ENCODE data around the gene CCDC92. TPM values are rescaled to one million over a fixed set of nuclear protein-coding genes. Genes with fewer than 3 reads are reported as not detected.

The CCDC92 gene
- total RNA-seq, 1 donor from 2014 or later = 4.8 TPM

DNA sequence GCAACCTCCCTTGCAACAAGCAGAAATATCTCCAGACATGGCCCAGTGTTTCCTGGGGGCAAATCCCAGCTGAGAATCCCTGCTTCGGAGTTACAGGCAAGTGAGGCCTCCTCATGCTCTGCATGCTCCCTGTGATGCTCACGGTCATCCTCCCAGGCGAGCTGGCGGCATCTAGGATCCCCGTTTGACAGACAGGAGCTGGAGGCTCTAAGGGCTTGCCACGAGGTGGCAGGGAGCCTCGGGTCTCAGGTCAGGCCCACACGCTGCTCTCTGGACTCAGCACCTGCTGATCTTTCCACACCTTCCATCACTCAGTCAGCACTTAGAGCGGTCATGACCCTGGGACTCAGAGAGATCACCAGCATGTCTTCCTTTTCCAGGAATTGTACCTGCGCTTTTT lies 79.8 kb downstream of the CCDC92 start:
- Mint-ChIP-seq H3K4me1 (peaks cover 14% of the 10 kb centered on the region), H3K9me3 (no peaks in the 10 kb centered on the region), H3K4me3 (no peak overlapping the region), H3K27ac (no peak overlapping the region), H3K27me3 (ENCODE audit: insufficient read depth, low read depth) (peaks cover 12% of the 10 kb centered on the region), H3K36me3 (no peaks in the 10 kb centered on the region)
- TF ChIP-seq, protein P1, sequence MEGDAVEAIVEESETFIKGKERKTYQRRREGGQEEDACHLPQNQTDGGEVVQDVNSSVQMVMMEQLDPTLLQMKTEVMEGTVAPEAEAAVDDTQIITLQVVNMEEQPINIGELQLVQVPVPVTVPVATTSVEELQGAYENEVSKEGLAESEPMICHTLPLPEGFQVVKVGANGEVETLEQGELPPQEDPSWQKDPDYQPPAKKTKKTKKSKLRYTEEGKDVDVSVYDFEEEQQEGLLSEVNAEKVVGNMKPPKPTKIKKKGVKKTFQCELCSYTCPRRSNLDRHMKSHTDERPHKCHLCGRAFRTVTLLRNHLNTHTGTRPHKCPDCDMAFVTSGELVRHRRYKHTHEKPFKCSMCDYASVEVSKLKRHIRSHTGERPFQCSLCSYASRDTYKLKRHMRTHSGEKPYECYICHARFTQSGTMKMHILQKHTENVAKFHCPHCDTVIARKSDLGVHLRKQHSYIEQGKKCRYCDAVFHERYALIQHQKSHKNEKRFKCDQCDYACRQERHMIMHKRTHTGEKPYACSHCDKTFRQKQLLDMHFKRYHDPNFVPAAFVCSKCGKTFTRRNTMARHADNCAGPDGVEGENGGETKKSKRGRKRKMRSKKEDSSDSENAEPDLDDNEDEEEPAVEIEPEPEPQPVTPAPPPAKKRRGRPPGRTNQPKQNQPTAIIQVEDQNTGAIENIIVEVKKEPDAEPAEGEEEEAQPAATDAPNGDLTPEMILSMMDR (IDR thresholded peaks at IDR 0.05) = no peak
- TF ChIP-seq EZH2phosphoT487 (IDR thresholded peaks at IDR 0.05) = no peak
- no peak for TF ChIP-seq EZH2 (IDR thresholded peaks at IDR 0.05)
- no peaks in the 10 kb centered on the region for H3K79me2 ChIP-seq (ENCODE audit: low read depth)
- H3K4me3 ChIP-seq = no peak overlapping the region
- H3K9me3 ChIP-seq (ENCODE audit: low read depth) = no peaks in the 10 kb centered on the region
- no peak for DNase-seq (ENCODE audit: low spot score)
- peaks cover 24% of the 10 kb centered on the region for H3K27me3 ChIP-seq
- H2AFZ ChIP-seq (replicated peaks) = no peak overlapping the region
- H3K36me3 ChIP-seq = no peaks in the 10 kb centered on the region
- H3K27ac ChIP-seq = no peak overlapping the region
- H3K4me1 ChIP-seq = peaks cover 6% of the 10 kb centered on the region
- no peaks in the 10 kb centered on the region for H3F3A ChIP-seq (ENCODE audit: low read depth)
- no peak overlapping the region for H3K4me2 ChIP-seq
- no peaks in the 10 kb centered on the region for H4K20me1 ChIP-seq (ENCODE audit: low read depth)
- no peak overlapping the region for H3K9ac ChIP-seq

- Mint-ChIP-seq H3K4me3 (no peak overlapping the region), H3K9me3 (no peaks in the 10 kb centered on the region), H3K4me1 (peaks cover 14% of the 10 kb centered on the region), H3K27ac (no peak overlapping the region), H3K27me3 (ENCODE audit: insufficient read depth, low read depth) (peaks cover 11% of the 10 kb centered on the region), H3K36me3 (no peaks in the 10 kb centered on the region)
- Histone ChIP-seq H2AFZ (replicated peaks) (no peak overlapping the region), H3K27me3 (peaks cover 28% of the 10 kb centered on the region), H4K20me1 (ENCODE audit: low read depth) (no peaks in the 10 kb centered on the region), H3K9ac (no peak overlapping the region), H3K9me3 (ENCODE audit: low read depth) (no peaks in the 10 kb centered on the region), H3K36me3 (no peaks in the 10 kb centered on the region), H3K27ac (no peak overlapping the region), H3K4me2 (no peak overlapping the region), H3K4me3 (no peak overlapping the region), H3K79me2 (ENCODE audit: low read depth) (no peaks in the 10 kb centered on the region), H3K4me1 (peaks cover 6% of the 10 kb centered on the region), H3F3A (ENCODE audit: low read depth) (no peaks in the 10 kb centered on the region)
- DNase-seq (ENCODE audit: low spot score) = no peak
- TF ChIP-seq EZH2 (IDR thresholded peaks at IDR 0.05) (no peak), EZH2phosphoT487 (IDR thresholded peaks at IDR 0.05) (no peak)
- TF ChIP-seq, protein P1 (IDR thresholded peaks at IDR 0.05) = no peak
Observed at GRCh38 chr12:123892180-123892559, 80.5 kb downstream of the CCDC92 start.

GRCh38 chr12:123891516-123892179 lies 81.0 kb downstream of the CCDC92 start:
- H2AFZ ChIP-seq (replicated peaks) = no peak overlapping the region
- no peaks in the 10 kb centered on the region for H3F3A ChIP-seq (ENCODE audit: low read depth)
- H3K9ac ChIP-seq = no peak overlapping the region
- H3K27me3 ChIP-seq = peaks cover 33% of the 10 kb centered on the region
- H3K4me3 ChIP-seq = no peak overlapping the region
- H3K4me3 Mint-ChIP-seq = no peak overlapping the region
- no peaks in the 10 kb centered on the region for H4K20me1 ChIP-seq (ENCODE audit: low read depth)
- peak overlapping the region; percentile 8 for H3K27ac Mint-ChIP-seq
- TF ChIP-seq EZH2phosphoT487 (IDR thresholded peaks at IDR 0.05) (no peak), EZH2 (IDR thresholded peaks at IDR 0.05) (no peak)
- TF ChIP-seq, protein P1 (IDR thresholded peaks at IDR 0.05) = no peak
- H3K4me2 ChIP-seq = no peak overlapping the region
- H3K27me3 Mint-ChIP-seq (ENCODE audit: insufficient read depth, low read depth) = peaks cover 6% of the 10 kb centered on the region
- peaks cover 5% of the 10 kb centered on the region for H3K4me1 ChIP-seq
- no peaks in the 10 kb centered on the region for H3K9me3 Mint-ChIP-seq
- peaks cover 10% of the 10 kb centered on the region for H3K4me1 Mint-ChIP-seq
- H3K36me3 ChIP-seq = no peaks in the 10 kb centered on the region
- peak; percentile 15 for DNase-seq (ENCODE audit: low spot score)
- no peaks in the 10 kb centered on the region for H3K9me3 ChIP-seq (ENCODE audit: low read depth)
- no peak overlapping the region for H3K27ac ChIP-seq
- H3K79me2 ChIP-seq (ENCODE audit: low read depth) = no peaks in the 10 kb centered on the region
- no peaks in the 10 kb centered on the region for H3K36me3 Mint-ChIP-seq
